BE2C (cell line): ENCODE data around the gene ACBD4.

Source experiments
- DNase-seq: peaks from one replicate; pipeline ENCODE4 v3.0.0-alpha.2; 2020
- H3K27me3 ChIP-seq: fragments of 250-450 bp; sonication (Bioruptor Pico); 2 replicates; pipeline ENCODE4 v1.5.1; 2020; ENCODE audit warnings: mild to moderate bottlenecking
- H3K36me3 ChIP-seq: fragments of 250-450 bp; sonication (Bioruptor Pico); 2 replicates; pipeline ENCODE4 v1.5.1; 2020; ENCODE audit warnings: mild to moderate bottlenecking
- H3K4me1 ChIP-seq: fragments of 250-450 bp; sonication (Bioruptor Pico); 2 replicates; pipeline ENCODE4 v1.5.1; 2020
- H3K4me3 ChIP-seq: 2 replicates; pipeline ENCODE4 v1.5.1; 2011; ENCODE audit warnings: low read depth, low read length
- H3K9me3 ChIP-seq: fragments of 250-450 bp; sonication (Bioruptor Pico); 2 replicates; pipeline ENCODE4 v1.5.1; 2020
- CTCF ChIP-seq: IDR thresholded peaks from 2 replicates; pipeline ENCODE4 v1.5.1; 2012; ENCODE audit warnings: mild to moderate bottlenecking, low read depth, low read length

The ACBD4 gene

GRCh38 chr17:45136846-45137560 lies 1.5 kb downstream of the ACBD4 start:
- no peaks in the 10 kb centered on the region for H3K4me1 ChIP-seq
- H3K4me3 ChIP-seq, result no peak overlapping the region
- H3K27me3 ChIP-seq, result no peaks in the 10 kb centered on the region
- no peaks in the 10 kb centered on the region for H3K9me3 ChIP-seq
- no peaks in the 10 kb centered on the region for H3K36me3 ChIP-seq
- TF ChIP-seq CTCF, result no peak
- DNase-seq, result no peak

- DNase-seq, result no peak
- no peaks in the 10 kb centered on the region for H3K4me1 ChIP-seq
- H3K36me3 ChIP-seq, result no peaks in the 10 kb centered on the region
- no peaks in the 10 kb centered on the region for H3K9me3 ChIP-seq
- no peak for TF ChIP-seq CTCF
- H3K4me3 ChIP-seq, result no peak overlapping the region
- no peaks in the 10 kb centered on the region for H3K27me3 ChIP-seq
These were observed 2.2 kb downstream of the ACBD4 start for GRCh38 chr17:45137561-45138305.

GRCh38 chr17:45138911-45139532 lies 3.5 kb downstream of the ACBD4 start:
- no peak for DNase-seq
- Histone ChIP-seq H3K27me3 (no peaks in the 10 kb centered on the region), H3K36me3 (no peaks in the 10 kb centered on the region), H3K4me1 (no peaks in the 10 kb centered on the region), H3K4me3 (no peak overlapping the region), H3K9me3 (no peaks in the 10 kb centered on the region)
- no peak for TF ChIP-seq CTCF

- Histone ChIP-seq H3K36me3 (no peaks in the 10 kb centered on the region), H3K4me3 (no peak overlapping the region), H3K9me3 (no peaks in the 10 kb centered on the region), H3K4me1 (no peaks in the 10 kb centered on the region), H3K27me3 (no peaks in the 10 kb centered on the region)
- no peak for DNase-seq
- TF ChIP-seq CTCF, result no peak
These were observed 4.0 kb downstream of the ACBD4 start for GRCh38 chr17:45139533-45139920.

- H3K36me3 ChIP-seq, result no peaks in the 10 kb centered on the region
- no peaks in the 10 kb centered on the region for H3K9me3 ChIP-seq
- no peak overlapping the region for H3K4me3 ChIP-seq
- no peak for DNase-seq
- H3K27me3 ChIP-seq, result no peaks in the 10 kb centered on the region
- H3K4me1 ChIP-seq, result no peaks in the 10 kb centered on the region; the same call in 1 of the 2 replicates
- TF ChIP-seq CTCF, result no peak
These were observed 7.7 kb downstream of the ACBD4 start for GRCh38 chr17:45143094-45143670.
